Measurements from ENCODE around the gene CSNK2A3.

GRCh38 chr11:11309906-11310305 lies 43.1 kb downstream of the CSNK2A3 start:
- TF ChIP-seq CTCF (conservative IDR thresholded peaks at IDR 0.05; ENCODE audit: low read depth, low read length): no peak
- no peak for TF ChIP-seq EZH2 (IDR thresholded peaks at IDR 0.05; ENCODE audit: low read length, unreplicated experiment)
- no peak for TF ChIP-seq EZH2phosphoT487 (IDR thresholded peaks at IDR 0.05; ENCODE audit: borderline replicate concordance, low read length)
